GM10847 (cell line): ENCODE measurements around the gene TRPC4AP.

Experiments used
- POLR2A ChIP-seq: IDR thresholded peaks from 2 replicates; pipeline ENCODE4 v1.6.1; 2011; ENCODE audit not compliant: insufficient read length; ENCODE audit errors: extremely low read depth

TRPC4AP gene

DNA sequence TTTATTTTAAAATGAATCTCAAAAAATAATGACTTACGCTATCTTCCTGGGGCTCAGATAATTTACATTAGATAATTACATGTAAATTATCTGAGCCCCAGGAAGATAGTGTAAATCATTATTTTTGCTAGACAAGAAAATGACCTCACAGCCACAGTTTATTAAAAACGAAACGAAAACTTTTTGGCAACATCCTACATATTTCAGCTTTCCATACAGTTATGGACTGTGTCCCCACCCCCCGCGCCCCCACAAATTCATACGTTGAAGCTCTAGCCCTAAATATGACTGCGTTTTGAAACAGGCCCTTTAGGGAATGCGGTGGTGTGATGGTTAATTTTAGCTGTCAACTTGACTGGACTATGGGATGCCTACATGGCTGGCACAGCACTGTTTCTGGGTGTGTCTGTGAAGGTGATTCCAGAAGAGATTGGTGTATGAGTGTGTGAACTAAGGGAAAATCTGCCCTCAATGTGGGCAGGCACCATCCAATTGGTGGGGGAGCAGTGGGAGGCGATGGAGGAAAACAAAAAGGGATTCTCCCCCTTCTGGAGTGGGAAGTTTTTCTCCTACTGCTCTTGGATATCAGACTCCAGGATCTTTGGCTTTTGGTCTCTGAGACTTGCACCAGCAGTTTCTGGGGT is 52.6 kb downstream of the TRPC4AP start:
- TF ChIP-seq POLR2A = no peak

DNA sequence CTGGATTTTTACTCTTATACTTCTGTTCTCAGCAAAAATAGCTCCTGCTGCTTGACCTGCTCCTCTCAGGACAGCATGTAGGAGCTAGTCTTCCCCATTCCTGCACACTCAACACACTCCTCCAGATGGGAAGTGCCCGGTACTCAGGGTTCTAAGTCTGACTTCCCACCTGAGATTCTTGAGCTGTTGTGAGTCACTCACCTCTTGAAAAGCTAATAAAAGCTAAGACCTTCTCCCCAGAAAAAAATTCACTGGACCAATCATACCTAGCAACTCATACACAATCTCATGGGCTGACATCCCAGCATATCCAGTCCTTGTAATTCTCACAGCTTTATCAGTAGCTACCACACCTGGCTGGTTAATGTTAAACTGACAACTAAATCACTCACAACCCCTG is 53.5 kb downstream of the TRPC4AP start:
- no peak for TF ChIP-seq POLR2A

DNA sequence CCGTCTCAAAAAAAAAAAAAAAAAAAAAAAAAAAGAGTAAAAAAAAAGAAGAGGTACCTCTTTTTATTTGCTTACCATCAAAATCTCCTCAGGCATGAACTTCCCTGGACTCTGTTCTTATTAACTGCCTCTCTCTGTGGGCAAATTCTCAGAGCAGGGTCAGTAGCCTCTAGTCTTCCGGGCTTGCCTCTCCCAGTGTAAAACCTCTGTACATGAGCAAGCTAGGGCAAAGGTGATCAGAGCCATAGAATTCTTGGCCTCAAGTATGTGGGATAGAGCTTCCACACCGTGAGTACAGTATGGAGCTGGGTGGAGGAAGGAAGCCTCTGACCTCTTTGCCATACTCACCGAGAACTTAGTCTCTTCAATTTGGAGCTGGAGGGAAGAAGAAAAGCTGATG is 58.5 kb downstream of the TRPC4AP start:
- no peak for TF ChIP-seq POLR2A

DNA sequence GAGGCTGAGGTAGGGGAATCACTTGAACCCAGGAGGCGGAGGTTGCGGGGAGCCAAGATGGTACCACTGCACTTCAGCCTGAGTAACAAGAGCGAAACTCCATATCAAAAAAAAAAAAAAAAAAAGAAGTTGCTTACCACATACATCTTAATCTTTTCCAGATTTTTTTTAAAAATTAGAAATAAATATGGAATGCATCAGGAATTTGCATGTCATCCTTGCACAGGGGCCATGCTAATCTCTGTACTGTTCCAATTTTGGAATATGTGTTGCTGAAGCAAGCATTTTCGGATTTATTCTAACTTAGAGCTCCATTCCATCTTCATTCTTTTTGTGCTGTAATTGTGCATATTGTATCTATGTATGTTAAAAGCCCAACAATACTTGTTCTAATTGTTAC is 62.5 kb downstream of the TRPC4AP start:
- TF ChIP-seq POLR2A = no peak

DNA sequence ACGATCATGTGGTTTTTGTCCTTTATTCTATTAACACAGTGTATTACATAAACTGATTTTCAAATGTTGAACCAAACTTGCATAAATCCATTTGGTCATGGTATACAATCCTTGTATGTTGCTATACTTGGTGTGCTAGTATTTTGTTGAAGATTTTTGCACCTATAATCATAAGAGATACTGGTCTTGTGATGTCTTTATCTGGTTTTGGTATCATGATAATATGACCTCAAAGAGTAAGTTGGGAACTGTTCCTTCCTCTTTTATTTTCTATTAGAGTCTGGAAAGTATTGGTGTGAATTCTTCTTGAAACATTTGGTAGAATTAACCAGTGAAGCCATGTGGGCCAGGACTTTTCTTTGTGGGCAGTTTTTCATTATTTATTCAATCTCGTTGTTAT is 65.3 kb downstream of the TRPC4AP start:
- no peak for TF ChIP-seq POLR2A

DNA sequence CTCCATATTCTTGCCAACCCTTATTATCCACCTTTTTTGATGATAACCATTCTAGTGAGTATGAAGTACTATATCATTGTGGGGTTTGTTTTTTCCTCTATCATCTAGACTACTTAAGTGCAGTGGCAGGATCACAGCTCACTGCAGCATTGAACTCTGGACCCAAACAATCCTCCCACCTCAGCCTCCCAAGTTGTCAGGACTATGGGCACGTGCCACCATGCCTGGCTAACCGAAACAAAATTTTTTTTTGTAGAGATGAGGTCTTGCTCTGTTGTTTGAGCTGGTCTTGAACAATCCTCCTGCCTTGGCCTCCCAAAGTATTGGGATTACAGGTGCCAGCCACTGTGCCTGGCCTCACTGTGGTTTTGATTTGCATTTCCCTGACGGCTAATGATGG is 67.5 kb downstream of the TRPC4AP start:
- no peak for TF ChIP-seq POLR2A

DNA sequence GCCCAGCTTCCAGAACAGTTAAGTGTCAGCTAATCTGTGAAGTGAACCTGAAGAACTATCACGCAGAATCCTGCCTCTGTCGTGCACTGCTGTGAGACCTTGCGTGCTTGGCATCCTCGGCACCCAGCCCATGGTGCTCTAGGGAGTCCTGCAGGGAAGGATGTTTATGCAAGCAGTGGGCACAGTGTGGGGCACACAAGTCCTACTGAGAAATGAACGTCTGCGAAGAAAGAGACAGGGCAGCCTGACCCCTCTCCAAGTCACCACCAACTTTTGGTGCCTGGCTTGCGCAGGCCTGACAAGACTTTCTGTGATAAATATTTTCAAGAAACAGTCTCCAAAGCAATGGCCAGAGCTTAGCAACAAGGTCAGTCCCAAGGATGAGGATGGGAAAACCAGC is 69.0 kb downstream of the TRPC4AP start:
- TF ChIP-seq POLR2A = no peak

DNA sequence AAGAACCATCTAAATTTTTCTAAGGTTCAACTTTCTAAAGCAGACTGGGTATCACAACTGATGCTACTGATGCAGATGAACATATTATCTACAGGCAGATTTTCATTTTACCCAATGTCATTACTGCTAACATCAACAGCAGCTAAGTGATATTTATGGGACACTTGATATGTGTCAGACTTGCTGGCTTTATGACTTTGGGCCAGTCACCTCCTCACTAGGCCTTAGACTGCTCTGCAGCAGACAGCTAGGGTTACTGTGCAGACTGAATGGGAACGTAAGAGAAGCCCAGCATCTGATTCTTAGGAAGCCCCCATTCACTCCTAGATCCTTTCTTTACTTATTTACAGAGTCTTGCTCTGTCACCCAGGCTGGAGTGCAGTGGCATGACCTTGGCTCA is 70.8 kb downstream of the TRPC4AP start:
- no peak for TF ChIP-seq POLR2A

DNA sequence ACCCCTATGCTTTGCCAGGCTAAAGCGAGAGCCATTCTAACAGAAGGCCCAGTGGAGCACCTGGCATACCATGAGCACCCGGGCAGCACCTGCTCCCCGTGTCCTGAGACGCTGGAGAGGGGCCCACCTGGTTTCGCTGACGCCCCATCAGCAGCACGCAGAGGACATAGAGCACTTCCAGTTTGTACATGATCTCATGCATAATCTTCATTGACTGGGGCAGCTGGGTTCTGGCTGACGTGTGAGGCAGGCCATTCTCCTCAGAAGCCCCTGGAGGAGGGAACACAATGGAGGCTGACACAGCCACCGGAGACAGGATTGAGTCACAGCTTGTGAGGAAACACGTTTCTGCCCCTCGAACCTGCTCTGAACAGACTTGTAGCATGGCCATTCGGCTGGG is 71.5 kb downstream of the TRPC4AP start:
- TF ChIP-seq POLR2A = no peak

DNA sequence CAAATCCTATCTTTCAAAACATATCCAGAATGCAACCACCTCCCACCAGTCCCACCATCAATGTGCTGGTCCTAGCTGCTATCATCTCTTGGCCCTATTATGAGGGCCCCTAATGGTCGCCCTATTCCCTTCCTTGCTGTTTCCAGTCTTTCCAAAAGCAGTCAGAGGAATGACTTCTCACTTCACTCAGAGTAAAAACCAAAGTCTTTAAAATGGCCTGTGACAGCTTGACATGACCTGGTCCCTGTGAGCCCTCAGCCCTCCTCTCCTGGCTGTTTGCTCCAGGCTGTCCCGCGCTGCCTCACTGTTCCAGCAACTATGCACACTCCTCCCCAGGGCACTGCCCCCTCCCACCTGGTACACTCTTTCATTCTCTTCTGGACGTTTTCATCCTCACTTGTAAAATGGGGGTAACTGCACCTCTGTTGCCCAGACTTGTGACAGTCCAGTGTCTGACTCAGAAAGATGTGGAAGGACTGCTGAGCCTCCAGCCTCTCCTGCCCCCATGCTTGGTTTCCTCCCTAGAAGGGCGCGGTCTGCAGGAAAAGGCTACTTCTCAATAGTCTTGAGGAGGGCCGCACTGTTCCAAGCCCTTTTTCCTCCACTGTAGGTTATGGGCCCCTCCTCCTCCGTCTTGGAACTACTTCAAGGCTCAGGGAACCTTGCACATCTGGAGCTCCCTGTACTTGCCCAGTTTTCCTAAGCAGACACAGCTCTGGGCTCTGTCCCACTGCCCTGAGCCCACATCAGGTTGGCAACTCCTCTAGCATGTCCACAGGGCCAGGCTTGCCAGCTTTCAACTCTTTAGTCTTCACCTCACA is 72.3 kb downstream of the TRPC4AP start:
- no peak for TF ChIP-seq POLR2A

DNA sequence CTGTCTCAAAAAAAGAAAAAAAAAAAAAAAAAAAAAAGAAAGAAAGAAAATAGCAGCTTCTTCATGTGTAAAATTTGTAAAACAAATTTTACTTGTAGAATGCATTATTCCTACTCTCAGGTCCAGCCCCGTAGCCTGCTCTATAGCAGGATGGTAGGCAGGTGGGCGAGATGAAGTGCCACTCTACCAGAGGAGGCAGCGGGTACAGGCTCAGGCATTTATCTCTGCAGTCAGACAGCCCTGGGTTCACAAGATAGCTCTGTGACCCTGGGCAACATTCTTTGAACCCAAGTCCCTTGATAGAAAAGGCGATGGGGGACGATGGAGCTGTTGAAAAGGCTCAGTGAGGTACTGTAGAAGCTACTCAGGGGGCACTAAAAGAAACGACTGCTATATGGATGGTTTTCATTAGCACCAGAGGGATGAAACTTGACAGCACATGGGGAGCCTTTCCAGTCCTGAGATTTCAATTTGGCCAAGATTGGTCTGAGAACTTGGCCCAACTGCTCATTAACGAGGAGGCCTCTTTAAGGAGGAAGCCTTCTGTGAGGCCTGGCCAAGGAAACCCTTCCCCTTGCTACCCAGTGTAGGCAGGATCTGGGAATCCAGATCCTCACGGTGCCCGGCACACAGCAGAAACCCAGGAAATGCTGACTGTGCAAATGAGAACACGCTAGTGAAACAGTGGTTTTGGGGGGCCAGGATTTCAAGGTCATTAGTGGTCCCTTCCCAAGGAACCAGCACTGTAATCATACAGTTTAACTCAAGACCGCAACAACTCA is 73.8 kb downstream of the TRPC4AP start:
- TF ChIP-seq POLR2A = no peak

DNA sequence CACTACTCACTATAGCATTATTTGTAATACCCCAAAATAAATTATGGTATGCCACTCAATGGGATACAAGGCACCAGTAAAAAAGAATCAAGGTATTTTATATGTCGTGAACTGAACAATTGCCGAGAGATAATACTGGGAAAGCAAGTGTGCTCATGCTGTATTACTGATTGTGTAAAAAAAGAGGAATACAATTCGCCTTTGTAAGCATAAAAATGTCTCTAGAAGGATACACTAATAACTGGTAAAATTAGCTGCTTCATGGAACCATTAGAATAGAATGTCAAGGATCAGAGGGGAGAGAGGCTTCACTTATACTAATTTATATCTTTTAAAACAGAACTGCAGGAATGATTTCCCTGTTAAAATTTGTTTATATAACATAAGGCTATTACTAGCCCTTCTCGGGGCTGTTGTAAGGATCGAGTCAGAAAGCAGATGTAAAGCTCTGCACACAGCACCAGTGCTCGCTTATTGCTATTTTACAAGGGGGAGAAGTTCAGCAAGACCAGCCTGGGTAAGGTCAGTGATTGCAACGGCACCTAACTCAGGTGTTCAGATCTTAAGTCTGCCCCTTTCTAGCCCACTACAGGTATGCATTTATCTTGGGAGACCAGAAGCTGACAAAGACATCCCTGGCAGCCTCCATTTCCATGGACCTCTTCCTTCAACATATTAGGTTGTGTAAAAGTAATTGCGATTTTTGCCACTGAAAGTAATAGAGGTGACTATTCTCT is 75.3 kb downstream of the TRPC4AP start:
- TF ChIP-seq POLR2A = no peak

DNA sequence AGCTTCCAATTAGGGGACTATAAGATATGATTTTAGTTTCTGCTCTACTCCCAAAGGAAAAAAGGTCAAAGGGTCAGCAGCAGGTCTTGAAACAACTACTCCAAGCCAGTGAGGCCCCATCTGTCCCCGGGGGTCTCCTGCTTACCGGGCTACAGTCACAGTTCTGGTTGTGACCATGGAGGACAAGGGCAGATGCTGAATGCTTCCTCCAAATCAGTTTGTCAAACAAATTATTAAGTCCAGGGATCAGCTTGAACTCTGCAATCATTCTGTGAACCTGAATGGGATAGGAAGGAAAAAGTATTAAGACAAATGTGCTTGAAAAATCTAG is 76.8 kb downstream of the TRPC4AP start:
- TF ChIP-seq POLR2A = no peak

DNA sequence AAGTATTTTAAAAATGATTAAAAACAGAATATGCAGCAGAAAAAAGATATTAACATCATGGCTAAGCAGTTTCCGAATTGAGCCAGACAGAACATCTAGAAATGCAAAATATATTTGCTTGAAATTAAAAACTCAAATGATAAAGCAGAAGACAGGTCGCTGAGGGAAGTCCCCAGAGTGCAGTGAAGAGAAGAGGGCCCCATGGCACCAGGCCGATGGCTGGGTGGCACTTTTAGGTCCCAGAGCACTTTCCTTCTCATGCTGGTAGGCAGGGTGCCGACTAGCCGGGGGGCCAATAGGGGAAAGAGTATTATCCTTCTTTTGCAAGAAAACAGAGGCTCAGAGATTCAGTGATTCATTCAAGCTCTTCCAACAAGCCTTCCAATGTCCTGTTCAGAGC is 78.1 kb downstream of the TRPC4AP start:
- no peak for TF ChIP-seq POLR2A

DNA sequence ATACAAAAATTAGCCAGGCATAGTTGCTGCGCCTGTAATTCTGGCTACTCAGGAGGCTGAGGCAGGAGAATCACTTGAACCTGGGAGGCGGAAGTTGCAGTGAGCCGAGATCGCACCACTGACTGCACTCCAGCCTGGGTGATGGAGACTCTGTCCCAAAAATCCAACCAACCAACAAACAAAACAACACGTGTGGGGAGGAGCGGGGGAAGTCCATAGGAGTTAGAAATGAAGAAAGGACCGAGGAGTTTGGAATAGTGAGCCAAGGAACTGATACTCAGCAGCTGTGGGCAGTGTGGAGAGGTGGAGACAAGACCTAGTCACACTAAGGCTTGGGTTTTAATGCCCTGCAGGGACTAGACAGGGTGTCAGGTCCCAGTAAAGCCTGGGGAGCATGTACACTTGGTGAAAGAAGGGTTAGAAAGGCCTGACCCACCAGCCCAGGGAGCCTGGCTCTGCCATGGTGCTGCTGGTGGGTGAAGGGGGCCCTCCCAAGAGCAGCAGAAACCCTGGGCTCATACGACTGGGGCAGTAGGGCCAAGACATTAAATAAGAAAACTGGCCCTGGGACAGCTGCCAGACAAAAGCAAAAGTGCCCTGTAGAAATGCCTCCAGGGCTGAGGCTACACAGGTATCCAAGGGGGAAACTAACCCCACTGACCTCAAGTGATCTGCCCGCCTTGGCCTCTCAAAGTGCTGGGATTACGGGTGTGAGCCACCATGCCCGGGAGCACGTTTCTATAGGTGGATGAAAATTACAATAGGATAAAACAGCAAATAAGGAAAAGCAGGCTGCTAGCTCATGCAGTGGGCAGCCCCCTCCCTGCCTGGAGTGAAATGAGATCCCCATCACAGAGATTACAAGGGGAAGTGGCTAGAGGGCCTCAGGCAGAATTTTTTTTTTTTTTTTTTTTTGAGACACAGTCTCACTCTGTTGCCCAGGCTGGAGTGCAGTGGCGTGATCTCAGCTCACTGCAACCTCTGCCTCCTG is 78.9 kb downstream of the TRPC4AP start:
- no peak for TF ChIP-seq POLR2A
